Measurements from ENCODE around the gene FHIT.

The FHIT gene

DNA sequence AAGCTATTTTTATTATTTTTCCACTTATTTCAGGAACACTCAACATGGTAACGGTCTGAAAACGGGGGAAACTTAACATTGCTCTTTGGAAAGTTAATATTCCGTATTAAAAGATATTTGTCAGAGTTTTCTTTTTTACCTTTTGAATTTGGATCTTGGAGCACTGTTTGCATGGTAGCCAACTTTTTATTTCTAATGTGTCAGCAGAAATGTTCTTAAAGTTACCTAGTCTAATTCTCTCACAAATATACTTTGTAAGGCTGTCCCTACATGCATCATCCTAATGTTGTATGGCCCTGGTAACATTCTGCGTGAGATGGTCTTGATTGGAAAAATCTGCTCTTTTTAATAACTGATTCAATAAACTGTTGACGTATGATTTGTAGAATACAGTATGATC lies 719.5 kb downstream of the FHIT start:
- H3K4me3 ChIP-seq (replicated peaks in 1 of 2; ENCODE audit: low read depth in 2 of 2, low read length in 2 of 2): no peak overlapping the region
- no peak for TF ChIP-seq CTCF (IDR thresholded peaks at IDR 0.05; ENCODE audit: low read depth, low read length)
- DNase-seq (ENCODE audit: low read depth in 2 of 2): no peak

DNA sequence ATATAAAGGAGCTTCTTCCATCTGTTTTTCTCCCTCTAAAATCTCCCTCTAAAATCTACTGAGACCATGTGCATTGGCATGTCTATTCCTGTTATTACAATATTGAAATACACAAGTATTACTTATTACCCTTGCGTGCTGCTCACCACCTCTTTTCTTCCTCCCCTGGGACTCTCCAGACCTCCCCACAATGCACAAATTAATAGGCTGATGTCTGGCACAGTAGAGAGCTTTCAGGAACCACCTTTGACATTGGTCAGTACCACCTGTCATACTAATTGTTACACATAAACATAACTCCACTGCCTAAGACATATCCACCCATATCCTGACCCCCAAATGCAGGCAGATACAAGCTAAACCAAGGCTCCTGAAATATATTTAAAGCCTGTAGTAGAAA lies 722.6 kb downstream of the FHIT start:
- DNase-seq (ENCODE audit: low read depth in 2 of 2): no peak
- TF ChIP-seq CTCF (IDR thresholded peaks at IDR 0.05; ENCODE audit: low read depth, low read length): no peak
- no peak overlapping the region for H3K4me3 ChIP-seq (replicated peaks in 1 of 2; ENCODE audit: low read depth in 2 of 2, low read length in 2 of 2)

- TF ChIP-seq CTCF (IDR thresholded peaks at IDR 0.05; ENCODE audit: low read depth, low read length): no peak
- DNase-seq (ENCODE audit: low read depth in 2 of 2): no peak
- H3K4me3 ChIP-seq (replicated peaks in 1 of 2; ENCODE audit: low read depth in 2 of 2, low read length in 2 of 2): no peak overlapping the region
Observed at GRCh38 chr3:60523536-60523935, 727.7 kb downstream of the FHIT start.

- no peak for TF ChIP-seq CTCF (IDR thresholded peaks at IDR 0.05; ENCODE audit: low read depth, low read length)
- no peak overlapping the region for H3K4me3 ChIP-seq (replicated peaks in 1 of 2; ENCODE audit: low read depth in 2 of 2, low read length in 2 of 2)
- DNase-seq (ENCODE audit: low read depth in 2 of 2): no peak
Observed at GRCh38 chr3:60517134-60517533, 734.1 kb downstream of the FHIT start.

DNA sequence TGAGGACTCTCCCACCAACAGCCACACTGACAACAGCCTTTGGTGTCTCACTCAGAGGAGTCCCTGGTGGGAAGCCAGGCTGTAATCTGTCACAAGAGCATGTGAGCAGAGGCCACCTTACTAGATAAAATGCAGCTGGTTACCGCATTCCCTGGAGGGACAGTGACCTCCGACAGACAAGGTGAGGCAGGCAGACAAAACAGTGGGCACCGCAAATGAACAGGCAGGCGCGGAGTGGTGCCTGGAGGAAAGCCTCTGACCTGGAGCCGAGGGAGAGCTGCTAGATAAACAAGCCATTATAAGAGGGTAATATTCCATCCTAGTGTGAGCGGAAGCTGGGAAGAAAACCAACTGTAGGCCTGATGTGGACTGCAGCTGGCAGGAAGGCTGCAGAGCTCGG lies 736.4 kb downstream of the FHIT start:
- TF ChIP-seq CTCF (IDR thresholded peaks at IDR 0.05; ENCODE audit: low read depth, low read length): no peak
- DNase-seq (ENCODE audit: low read depth in 2 of 2): no peak
- no peak overlapping the region for H3K4me3 ChIP-seq (replicated peaks in 1 of 2; ENCODE audit: low read depth in 2 of 2, low read length in 2 of 2)

GRCh38 chr3:60514085-60514649 lies 737.1 kb downstream of the FHIT start:
- no peak for TF ChIP-seq CTCF (IDR thresholded peaks at IDR 0.05; ENCODE audit: low read depth, low read length)
- no peak for DNase-seq (ENCODE audit: low read depth in 2 of 2)
- H3K4me3 ChIP-seq (replicated peaks in 1 of 2; ENCODE audit: low read depth in 2 of 2, low read length in 2 of 2): no peak overlapping the region

GRCh38 chr3:60513241-60513640 lies 738.0 kb downstream of the FHIT start:
- no peak for TF ChIP-seq CTCF (IDR thresholded peaks at IDR 0.05; ENCODE audit: low read depth, low read length)
- DNase-seq (ENCODE audit: low read depth in 2 of 2): no peak
- no peak overlapping the region for H3K4me3 ChIP-seq (replicated peaks in 1 of 2; ENCODE audit: low read depth in 2 of 2, low read length in 2 of 2)

Measured in cardiac fibroblast (primary cell).